ENCODE results near the gene PIP5K1B.
"Not testable (repeated sequence)": the region's sequence is repeated elsewhere in the genome, so short reads cannot be mapped to it uniquely, and the experiment has no call there.

Gene PIP5K1B

DNA sequence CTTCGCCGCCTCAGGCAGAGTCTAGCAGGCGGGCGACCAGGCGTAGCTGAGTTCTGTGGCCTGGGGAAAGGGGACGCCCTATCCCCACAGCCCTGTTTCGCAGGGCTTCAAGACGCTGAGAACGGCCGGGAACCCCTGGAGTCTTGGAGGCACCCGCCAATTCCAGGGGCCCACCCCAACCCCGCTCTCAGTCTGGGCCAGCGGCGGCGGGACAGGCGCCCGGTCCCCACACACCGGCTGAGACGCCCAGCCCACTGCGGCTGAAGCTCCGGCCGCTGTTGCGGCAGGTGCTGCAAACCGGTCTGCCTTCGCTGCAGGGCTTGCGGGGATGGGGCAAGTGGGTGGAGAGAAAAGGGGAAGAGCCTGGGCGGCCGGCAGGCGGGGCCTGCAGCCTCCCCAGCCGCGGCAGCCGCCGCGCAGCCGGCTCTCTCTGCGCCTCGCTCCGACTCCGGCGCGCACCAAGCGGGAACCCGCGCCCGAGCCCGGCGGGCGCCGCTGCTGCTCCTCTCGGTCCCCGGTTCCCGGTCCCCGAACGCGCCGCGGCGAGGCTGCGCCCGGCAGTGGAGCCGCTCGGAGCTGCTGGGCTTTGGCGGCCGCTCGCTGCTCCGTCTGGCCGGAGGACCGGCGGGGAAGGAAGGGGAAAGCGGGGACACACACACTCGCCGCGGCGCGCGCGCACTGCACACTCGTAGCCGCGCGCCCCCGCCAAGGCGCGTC is at the start of gene PIP5K1B:
TSS of gene PIP5K1B (plus strand) at position 427 of the 717 bp plus-strand sequence. CDS start 117,375 bp downstream, outside the sequence.
- peak; percentile 57 to 68 for DNase-seq

- no peak for DNase-seq
Measured at GRCh38 chr9:68664036-68664435, 41.0 kb upstream of the PIP5K1B start.

DNA sequence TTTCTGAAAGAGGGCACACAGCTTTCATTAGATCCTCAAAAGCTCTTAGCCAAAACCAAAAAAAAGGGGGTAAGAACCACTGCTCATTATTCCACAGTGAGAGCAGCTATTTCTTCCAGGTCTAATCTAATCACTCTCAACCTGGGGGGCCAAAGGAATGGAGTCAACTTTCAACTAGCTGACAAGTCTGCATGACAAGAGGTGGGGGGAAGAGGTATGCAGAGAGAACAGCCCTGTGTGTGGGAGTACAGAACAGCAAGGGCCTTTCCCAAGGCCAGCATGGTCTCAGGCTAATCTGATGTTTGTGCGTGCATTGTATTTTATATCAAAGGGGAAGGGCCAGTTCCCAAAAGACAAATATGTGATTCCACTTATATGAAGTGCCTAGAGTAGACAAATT is 36.9 kb upstream of the PIP5K1B start:
- DNase-seq: no peak

DNA sequence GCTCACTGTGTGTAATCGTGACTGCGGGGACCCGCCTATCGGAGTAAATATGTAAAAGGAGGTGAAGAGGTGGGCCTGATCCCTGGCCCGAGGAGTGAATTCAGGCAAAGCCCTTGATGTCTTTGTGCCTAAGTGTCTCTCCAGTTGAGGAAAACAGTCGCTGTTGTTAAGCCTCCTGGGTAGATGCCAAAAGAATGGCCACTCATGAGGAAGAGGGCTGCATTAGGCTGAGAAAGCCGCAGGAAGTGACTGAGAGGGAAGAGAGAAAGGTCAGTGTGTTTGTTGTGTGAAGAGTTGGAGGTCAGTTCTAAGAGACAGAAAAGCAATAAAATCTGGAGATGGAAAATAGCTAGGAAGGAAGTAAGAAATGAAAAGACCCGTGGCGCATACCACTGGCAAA is 35.8 kb upstream of the PIP5K1B start:
- no peak for DNase-seq

- no peak for DNase-seq
Measured at GRCh38 chr9:68672215-68672614, 32.8 kb upstream of the PIP5K1B start.

GRCh38 chr9:68672625-68673024 is 32.4 kb upstream of the PIP5K1B start:
- no peak for DNase-seq

GRCh38 chr9:68678430-68678829 is 26.6 kb upstream of the PIP5K1B start:
- DNase-seq: no peak

GRCh38 chr9:68683433-68683832 is 21.6 kb upstream of the PIP5K1B start:
- DNase-seq: no peak

GRCh38 chr9:68685213-68685612 is 19.8 kb upstream of the PIP5K1B start:
- no peak for DNase-seq

DNA sequence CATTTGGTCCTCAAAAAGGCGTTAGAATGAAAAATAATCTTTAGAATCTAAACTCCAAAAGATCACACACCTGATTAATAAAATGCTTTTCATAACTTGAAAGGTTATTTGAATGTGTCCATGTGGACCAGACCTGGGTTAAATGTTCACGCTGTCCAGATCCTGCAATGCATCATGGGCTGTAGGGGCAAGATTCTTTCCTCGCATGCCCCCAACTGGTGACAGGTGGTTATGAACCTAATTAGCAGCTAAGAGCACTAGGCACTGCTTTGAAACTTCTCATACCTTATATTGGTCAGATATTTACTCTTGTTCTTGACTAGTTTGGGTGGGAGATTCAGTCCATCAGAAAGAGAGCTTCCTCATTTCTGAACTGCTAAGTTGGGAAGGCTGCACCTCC is 19.3 kb upstream of the PIP5K1B start:
- DNase-seq: peak; percentile 41 to 48

- no peak for DNase-seq
Measured at GRCh38 chr9:68690088-68690487, 15.0 kb upstream of the PIP5K1B start.

- no peak for DNase-seq
Measured at GRCh38 chr9:68692519-68692918, 12.5 kb upstream of the PIP5K1B start.

- no peak for DNase-seq
Measured at GRCh38 chr9:68694125-68694524, 10.9 kb upstream of the PIP5K1B start.

GRCh38 chr9:68697851-68698250 is 7.2 kb upstream of the PIP5K1B start:
- DNase-seq: no peak

DNA sequence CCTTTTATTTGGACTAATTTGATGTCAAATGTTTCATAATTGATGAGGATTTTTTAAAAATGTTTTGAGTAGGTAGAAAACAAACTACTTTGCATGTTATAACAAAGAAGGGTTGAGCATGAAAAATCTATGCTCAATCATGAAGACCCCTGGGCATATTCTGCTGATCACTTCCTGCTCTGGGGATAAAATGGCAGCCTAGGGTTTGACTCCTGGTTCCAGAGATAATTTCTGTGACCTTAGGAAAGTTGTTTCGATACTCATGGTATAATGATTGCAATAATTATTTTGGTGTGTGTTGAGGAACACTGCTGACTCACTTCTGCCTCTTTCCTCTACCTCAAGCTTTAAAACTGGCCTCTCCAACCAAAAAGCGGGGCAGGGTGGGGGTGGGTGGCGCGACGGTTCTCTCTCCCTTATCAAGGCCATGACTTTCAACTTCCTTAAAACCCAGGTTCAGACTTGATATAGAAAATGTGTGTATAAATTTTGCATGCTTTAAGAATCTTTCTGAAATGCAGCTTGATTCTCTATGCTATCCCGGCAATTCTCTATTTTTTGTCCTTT is 6.0 kb upstream of the PIP5K1B start:
- DNase-seq: no peak

GRCh38 chr9:68699625-68700024 is 5.4 kb upstream of the PIP5K1B start:
- not testable (repeated sequence) for DNase-seq

DNA sequence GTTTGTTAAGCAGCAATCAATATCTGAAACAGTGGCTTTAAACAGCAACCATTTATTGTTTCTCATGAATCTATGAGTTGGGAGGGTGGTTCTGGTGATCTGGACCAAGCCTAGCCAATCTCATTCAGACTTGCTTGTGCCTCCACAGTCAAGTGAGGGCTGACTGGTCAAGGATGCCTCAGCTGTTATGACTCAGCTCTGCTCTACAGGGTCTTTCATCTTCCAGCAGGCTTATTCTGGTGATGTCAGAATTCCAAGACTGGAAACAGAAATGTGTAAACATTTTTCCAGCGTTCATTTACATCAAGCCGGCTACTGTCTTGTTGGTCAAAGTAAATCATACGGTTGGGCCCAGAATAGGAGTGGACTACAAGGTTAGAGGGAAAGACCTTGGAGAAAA is 2.5 kb upstream of the PIP5K1B start:
- DNase-seq: no peak

DNA sequence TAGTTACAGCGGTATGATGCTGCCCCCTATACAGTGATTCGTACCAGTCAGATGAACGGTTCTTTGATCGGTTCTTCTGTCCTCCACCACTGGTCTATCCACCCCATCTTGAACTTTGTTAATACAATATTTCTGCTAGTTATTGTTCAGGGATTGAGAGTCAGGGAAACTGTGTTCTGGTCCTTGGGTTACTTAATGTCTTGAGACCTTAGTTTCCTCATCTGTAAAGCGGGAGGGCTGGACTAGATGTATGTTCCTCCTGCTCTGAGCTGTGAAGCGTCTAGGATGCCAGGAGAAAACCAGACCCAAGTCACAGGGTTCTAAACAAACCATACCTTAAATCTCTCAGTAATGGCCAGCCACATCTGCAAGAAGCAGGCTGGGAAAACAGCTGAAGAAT is 1.4 kb upstream of the PIP5K1B start:
- no peak for DNase-seq

DNA sequence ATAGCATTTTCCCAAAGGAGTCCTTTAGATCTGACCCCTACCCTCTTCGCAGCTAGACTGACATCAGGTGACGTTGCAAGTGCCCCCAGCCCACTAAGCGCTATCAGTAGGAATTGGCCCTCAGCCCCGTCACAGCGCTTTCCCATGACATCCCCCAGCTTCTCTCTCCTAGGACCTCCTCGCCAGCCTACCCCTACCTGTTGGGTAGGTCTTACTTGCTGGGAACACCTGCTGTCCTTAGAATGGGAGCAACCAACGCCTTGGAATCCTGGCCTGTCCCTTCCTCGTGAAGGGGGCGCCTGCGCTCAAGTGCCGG is 584 bp upstream of the PIP5K1B start:
- DNase-seq: no peak

GRCh38 chr9:68705531-68706362 is 707 bp downstream of the PIP5K1B start:
- peak; percentile 10 to 22 for DNase-seq

- no peak for DNase-seq
Measured at GRCh38 chr9:68706363-68707201, 1.5 kb downstream of the PIP5K1B start.

GRCh38 chr9:68707801-68708488 is 2.9 kb downstream of the PIP5K1B start:
- DNase-seq: no peak

DNA sequence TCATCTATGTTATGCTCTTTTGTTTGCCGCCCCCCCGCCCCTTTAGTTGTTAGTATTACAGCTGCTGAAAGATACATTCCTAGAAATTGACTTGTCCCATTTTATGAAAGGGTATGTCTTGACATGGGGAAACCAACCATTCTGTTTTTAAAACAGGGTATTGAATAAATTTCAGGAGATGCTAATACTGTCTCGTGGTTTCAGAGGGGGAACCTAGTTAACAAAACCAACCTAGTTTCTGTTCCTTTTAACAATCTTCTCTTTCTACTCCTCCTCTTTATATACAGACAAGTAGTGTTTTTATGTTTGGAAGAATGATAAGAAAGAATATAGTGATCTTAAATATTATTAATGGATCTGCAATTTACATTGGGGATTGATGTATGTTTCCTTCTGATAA is 3.5 kb downstream of the PIP5K1B start:
- DNase-seq: no peak

All from activated CD4-positive, alpha-beta T cell treated with anti-CD3 and anti-CD28 coated beads, Interleukin-2, amount 50 U/mL, for 48 hours (primary cell).